HG03097 (cell line): ENCODE data around the gene MFSD6L.

Experiments used
- ATAC-seq: cut with Tn5 transposase; IDR thresholded peaks from one replicate; pipeline ENCODE4 v1.9.1; 2021; ENCODE audit not compliant: unreplicated experiment, low FRiP score

The MFSD6L gene

DNA sequence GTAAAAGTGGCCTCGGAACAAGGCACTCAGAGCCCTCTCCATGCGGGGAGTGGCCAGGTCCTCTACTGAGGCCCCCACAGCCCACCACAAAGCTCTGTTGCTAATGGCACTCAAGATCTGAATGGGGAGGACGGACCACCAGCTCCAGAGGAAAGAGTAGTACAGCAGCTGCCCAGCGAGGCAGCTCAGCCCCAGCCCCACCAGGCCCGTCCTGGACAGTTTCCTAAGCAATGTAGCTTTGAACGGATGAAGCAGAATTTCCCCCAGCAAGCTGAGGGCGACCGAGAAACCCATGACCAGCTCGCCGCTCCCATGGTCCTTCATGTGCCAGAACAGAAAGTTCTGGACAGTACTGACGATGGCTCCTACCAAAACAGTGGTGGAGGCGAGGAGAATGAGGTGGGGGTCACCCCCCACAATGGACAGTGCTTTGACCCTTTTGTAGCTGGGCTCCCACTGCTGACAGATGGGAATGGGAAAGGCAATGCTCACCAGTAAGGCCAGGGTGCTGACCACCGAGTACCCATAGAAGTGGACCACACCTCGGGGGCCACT lies 1.5 kb downstream of the MFSD6L start:
- no peak for ATAC-seq

DNA sequence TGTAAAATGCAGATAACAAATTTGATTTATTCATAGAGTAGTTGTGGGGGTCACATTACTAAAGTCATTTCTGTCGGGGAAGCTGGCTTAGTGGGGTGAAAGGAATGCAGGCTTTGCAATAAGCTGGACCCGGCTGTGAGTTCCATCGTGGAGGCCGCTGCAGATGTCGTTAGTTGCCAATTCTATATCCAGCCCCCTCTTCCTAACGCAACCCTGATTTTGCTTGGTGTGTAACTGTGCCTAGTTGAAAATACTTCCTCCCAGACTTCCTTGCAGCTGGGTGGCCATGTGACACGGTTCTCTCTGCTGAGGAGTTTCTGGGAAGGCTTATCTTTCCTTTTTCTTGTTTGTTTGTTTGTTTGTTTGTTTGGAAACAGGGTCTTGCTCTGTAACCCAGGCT lies 4.5 kb downstream of the MFSD6L start:
- ATAC-seq, result no peak

DNA sequence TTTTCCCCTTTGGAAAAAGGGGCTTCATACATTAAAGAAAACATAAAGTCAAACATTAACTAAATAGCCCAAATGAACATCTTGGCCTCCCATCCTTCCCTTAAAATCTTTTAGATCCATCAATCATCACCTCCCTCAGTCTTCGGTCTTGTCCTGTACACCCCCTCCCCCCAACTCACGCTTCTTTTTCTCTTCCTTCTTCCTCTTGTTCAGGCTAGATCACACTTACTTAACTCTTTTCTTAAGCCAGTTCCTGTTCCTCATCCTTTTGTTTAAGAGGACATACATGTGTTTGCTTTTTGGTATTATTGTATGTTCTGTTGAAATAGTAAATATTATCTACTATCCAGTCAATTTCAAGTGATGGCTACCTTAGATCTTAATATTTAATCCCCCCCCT lies 5.5 kb downstream of the MFSD6L start:
- no peak for ATAC-seq

DNA sequence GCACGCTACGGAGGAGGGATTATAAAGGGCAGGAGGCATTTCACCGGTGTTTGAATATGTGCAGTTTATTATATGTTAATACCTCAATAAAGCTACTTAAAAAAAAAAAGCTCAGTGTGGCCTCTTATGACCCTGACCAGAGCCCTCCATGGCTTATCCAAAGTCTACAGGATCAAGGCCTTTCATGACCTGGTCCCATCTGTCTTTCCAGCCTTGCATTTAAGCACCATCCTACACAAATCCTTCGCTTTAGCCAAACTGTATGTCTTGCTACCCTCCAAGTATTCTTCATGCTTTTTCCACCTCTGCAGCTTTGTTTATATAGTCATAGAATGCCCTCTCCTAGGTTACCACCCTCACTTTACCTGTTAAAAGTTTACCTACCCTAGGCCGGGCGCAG lies 6.5 kb downstream of the MFSD6L start:
- no peak for ATAC-seq

DNA sequence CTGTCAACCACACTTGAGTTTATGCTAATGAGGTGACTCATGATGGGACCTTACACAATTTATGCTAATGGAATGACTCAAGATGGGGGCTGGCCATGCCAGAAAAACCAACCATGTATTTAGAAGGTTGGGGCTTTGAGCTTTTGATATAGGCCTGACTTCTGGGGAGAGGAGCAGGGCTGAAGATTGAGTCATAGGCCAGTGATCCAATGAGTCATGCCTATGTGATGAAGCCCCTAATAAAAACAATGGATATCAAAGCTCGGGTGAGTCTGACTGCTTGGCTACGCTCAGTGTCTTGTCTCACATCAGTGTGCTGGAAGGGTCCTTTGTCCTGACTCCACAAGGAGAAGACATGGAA lies 7.3 kb downstream of the MFSD6L start:
- ATAC-seq, result no peak

DNA sequence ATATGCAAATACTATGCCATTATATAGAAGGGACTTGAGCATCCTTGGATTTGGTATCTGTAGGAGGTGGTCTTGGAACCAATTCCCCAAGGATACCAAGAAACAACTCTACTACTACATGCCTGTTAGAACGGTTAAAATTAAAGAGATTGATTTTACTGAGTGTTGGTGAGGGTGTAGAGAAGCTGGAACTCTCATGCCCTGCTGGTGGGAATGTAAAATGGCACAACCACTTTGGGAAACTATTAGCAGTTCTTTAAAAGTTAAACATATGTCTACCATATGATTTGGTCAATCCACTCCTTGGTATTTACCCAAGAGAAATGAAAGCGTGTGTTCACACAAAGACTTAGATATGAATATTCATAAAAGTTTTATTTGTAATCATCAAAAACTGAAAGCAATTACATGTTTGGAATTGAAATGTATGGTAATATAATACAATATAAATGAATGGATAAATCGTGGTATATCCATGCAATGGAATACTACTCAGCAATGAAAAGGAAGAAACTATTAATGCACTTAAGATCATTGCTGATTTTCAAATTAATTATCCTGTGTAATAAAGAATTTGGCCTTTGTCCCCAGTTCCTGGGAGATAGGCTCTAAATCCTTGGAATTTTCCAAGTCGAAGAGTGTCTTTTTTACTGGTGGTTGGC lies 7.8 kb downstream of the MFSD6L start:
- no peak for ATAC-seq

DNA sequence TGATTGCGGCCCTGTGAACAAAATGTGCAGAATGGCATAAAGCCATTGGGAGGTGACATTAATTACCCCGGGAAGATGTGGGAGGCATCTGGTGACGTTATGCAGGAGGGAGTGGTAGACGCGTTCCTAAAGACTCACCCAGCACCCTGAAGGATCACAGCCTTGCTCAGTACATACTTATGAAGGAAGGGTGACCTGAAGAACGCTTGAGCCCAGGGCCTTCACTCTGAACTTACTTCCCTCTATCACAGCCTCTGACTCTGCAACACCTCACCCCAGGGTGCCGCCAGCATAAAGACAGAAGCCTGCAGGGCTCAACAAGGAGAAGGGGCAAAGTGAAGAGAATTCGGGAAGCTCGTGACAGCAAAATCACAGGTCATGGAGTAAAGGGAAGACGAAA lies 9.4 kb downstream of the MFSD6L start:
- ATAC-seq, result no peak

DNA sequence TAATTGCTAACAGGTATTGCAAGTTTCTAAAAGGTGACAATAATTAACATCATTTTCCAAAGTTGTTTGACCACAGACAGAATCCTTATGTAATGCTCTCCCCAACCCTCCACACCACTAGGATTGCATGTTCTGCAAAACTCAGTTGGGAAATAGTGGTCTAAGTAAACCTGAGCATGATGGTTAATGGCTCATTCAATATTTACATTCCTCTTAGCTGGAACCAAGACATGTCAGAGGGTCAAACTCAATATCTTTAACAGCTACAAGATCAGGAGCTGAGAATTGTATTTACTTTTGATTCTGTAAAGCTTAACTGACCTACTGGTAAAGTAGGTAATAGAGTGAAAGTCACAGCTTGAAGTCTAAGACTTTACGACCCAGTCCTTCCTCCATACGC lies 10.2 kb downstream of the MFSD6L start:
- ATAC-seq, result no peak

DNA sequence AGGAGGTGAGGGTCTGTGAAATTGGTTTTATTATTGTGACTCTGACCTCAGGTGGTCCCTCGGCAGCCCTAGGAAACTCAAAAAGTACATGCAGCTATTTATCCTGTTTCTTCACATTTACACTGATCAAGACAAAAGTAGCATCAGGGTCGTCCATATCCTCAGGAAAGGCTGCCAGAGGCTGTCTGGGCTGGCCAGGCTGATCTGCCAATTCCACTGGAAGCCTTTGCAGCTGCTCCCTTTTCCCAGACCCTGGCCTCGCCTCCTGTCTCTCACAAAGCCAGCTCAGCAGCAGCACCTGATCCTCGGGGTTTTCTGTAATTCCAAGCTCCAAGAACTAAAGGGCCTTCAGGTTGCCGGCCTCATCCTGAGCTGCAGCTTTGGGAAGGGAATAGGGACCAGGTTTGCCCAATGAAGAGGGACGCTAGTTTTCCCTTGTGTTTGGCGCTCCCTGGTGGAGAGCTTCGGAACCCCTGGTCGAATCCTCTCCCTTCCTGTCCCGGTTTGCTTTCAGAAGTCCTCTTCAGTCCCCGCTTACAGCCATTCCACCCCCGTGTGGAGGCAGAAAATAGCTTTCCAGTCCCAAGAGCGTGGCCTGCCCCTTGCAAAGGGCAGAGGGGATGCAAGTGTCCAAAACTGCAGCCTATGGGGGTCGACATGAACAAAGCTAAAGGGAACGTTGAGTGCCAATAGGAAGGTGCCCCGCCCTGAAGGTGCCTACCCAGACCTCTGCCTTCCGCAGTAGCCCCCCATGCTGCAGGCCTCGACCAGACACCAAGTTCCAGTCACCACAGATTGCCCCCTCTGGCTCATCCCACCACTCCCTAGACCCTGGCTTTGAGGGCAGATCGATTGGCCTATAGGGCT lies 13.4 kb downstream of the MFSD6L start:
- ATAC-seq, result no peak

DNA sequence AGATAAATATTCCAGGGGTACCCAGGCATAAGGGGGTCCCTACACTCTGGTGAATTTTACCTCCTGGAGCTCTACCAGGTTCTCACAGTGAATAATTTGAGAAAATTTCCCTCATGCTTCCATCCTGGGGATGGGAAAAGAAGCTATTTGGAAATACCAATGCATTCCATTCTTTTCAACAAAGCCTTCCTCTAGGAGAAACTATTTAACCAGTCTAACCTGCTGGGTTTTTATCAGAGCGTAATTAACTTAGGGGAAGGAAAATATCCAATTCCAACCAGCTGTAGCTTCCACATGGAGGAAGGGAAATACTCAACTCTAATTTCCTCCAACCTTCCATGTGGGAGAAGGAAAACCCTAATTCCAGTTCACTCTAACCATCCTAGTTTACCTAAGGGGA lies 17.0 kb downstream of the MFSD6L start:
- no peak for ATAC-seq

DNA sequence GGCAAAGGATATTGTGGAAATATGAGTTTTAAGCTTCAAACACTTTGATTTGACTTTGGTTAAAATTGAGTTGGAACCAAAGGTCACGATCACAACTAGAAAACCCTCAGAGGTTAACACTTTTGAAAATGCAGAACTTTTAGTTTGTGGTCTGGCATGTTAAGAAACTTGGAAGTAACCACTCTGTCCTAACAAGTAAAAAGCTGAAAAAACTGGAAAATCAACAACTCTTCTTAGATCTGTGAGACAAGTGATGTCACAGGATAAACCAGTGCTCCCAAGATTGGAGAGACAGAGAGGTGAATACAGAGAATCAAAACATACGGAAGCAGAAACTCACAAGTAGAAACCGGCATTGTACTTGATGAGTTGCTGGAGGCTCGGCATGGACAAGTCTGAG lies 17.4 kb downstream of the MFSD6L start:
- ATAC-seq, result no peak

DNA sequence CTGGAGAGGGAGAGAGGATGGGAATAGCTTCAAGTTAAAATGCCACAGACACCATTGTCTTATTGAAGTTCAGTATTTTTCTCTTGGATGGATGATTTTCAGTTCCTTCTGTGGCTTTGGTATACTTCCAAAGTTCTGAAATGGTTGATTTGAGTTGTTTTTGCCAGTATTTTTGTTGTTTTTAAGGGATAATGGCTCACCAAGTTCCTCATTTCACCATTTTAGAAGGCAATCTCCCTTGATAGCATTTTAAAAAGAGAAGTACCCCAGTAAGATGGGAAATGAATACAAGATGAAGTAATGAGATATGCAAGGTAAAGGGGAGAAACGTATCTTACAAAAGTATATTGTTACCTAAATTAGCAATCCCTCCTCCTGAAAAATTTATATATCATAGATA lies 22.3 kb downstream of the MFSD6L start:
- no peak for ATAC-seq

DNA sequence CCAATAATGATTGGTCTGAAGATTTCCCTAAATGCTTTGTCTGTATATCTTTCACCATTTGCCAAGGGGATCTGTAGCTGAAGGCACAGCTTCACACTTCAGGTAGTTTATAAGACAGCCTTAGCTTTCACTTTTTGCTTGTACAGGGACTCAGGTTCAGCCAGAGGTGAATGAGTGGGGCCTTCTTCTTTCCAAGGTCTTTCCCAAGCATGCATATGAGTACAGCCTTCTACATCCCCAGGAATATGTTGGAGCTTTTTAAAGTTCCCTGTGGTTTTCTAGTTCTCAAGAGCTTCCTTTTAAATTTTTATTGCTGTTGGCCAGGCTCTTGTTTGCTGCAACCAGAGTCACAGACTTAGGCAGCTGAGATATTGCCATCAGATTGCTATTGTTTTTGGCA lies 22.9 kb downstream of the MFSD6L start:
- ATAC-seq, result no peak

DNA sequence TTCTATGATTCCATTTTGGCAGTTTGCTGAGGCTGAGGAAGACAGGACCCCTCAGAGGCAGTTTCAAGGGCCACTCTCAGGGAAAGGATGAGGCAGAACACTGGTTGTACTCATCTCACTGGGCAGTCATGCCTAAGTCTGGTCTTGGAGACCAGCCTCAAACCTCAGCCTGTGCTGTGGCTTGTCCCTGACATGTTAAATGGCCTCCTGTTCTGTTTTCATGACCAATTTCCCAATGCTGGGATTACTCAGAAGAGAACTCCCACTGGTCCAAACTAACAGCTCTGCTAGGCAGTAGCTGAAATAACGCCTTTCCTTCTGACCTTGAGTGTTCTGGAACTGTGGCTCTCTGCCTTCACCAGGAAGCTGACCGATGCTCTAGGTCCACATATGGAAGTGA lies 32.4 kb downstream of the MFSD6L start:
- ATAC-seq, result no peak

DNA sequence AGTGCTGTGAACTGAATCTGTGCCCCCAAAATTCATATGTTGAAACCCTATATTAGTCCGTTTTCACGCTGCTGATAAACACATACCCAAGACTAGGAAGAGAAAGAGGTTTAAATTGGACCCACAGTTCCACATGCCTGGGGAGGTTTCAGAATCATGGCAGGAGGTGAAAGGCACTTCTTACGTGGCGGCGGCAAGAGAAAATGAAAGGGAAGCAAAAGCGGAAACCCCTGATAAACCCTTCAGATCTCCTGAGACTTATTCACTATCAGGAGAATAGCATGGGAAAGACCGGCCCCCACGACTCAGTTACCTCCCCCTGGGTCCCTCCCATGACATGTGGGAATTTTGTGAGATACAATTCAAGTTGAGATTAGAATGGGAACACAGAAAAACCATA lies 37.2 kb downstream of the MFSD6L start:
- ATAC-seq, result no peak

DNA sequence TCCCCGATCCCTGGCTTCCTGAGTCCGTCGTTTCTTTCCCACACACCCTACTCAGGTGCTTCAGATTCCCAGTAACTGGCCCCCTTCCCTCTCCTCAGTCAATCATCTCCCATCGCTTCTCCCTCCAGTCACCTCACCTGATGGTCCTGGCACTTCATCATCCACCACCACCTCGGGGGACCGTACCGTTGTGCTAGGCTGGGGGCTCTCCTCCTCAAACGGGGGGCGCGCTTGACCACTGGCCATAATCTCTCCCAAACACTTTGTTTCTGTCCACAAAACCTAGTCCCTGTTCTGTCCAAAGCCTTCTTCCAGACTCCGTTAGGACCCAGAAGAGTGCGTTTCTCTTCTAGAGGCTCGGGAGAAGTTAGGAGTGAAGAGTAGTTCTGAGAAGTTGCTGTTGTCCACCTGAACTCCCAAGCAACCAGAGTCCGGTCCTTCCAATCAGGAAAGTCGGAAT lies 41.0 kb downstream of the MFSD6L start, which contains the start of gene SPDYE4:
SPDYE4 (minus strand) TSS at position 410 of the 460 bp plus-strand sequence; CDS start at position 246, 164 bp downstream.
- ATAC-seq, result no peak

DNA sequence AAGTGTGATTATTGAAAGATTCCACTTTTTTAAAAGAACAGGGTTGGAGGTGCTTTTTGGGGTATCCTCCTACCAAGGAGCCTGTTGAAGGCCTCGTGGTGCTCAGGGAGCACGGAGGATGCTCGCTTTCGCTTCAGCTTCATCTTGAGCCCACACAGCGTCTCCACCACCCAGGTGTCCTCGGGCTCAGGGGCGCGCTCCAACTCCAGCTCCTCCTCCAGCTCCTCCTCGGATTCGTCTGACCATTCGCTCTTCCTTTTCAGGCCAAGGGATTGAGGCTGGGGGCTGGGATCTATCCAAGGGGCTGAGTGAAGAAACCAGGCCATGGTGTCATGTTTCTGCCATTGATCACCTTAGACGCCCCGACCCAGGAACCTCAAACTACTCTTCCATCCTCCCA lies 42.0 kb downstream of the MFSD6L start:
- ATAC-seq, result no peak

DNA sequence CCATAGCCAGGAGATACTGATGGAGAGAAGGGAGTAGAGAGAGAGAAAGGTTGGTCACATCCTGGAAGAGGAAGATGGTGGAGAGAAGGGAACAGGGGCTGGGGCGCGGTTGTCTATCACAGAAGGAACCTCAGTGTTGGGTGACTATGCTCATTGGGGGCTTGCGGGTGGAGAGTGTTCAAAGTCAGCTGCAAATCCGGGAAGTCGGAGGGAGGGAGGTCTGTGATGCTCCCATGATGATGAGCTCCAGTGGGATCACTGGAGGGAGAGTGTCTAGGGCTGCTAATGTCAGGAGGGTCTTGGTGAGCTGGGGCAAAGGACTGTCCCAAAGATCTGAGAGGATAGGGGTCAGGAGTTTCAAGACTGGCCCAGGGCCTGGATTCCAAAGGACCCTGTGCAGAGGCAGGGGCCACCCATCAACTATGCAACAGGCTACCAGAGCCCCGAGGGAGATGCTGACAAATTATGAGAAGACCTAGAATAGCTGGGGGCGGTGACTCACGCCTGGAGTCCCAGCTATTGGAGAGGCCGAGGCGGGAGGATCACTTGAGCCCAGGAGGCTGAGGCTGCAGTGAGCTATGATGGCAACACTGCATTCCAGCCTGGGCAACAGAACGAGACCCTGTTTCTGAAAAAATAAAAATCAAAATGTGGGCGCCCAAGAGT lies 43.4 kb downstream of the MFSD6L start:
- no peak for ATAC-seq

DNA sequence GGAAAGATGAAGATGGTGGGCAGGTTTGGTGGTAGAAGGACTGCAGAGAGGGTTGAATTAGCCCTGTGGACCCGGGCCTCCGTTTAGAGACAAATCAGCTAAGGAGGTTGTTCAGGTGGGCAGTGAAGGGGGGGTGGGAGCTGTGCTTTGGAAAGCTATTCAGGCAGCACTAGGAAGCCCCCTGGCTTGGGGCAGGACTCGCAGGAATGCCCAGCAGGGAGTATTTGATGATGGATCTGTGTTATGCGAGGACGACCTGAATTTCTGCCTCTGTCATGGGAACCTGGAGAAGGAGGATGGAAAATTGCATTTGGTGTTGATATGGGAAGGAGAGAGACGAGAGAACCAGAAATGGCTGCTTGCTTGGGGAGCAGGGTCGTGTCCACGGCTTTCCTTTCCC lies 44.3 kb downstream of the MFSD6L start:
- no peak for ATAC-seq

DNA sequence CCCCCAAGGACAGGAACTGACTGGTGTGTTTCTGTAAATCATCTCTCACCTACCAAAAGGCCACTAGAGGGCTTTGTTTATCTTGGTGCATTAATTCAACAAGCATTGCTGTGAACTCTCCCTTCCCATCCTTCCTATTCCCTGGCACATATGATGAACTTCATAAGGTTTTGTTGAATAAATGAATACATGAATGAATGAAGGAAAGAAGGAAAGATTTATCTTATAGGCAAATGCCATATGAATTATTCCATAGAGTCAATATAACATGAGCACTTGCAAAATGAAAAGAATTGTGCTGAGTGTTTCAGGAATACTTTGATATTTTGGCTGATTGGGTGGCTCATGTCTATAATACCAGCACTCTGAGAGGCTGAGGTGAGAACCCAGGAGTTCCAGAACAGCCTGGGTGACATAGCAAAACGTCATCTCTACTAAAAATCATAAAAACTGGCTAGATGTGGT lies 45.2 kb downstream of the MFSD6L start:
- ATAC-seq, result no peak
